Ramos (cell line): ENCODE data around the gene PSRC1.

Experiments used
- in situ Hi-C: fragments of 300-500 bp; cut with MboI; formaldehyde crosslinking; loops from one replicate; pipeline ENCODE4 v1.14.3; 2022; ENCODE audit warnings: low sequenced_read_pairs; ENCODE audit not compliant: unreplicated experiment

The PSRC1 gene

GRCh38 chr1:109262231-109263055 lies 20.5 kb downstream of the PSRC1 start:
- in situ Hi-C loops, result loop anchor here (5.0 kb wide), 1 partner anchor 140 kb away; no protein-coding TSS in a partner anchor

DNA sequence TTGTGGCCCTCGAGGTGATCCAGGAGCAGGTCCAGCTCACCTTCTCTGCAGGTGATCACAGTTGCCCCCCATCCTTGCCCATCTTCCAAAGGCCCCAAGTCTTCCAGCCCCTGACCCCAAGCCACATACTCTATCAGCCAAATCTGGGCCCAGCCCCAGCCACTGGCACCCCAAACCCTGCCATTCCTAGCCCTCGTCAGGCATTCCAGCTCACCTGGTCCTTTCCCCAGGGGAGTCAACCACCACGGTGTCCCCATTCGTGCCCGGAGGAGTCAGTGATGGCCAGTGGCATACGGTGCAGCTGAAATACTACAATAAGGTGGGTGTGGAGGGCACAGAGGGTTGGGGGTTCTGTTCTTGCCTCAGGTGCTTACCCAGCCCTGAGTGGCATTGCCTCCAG lies 21.4 kb downstream of the PSRC1 start:
- in situ Hi-C loops, result loop anchor here (5.0 kb wide), 1 partner anchor 141 kb away; no protein-coding TSS in a partner anchor

GRCh38 chr1:109261006-109261405 lies 21.9 kb downstream of the PSRC1 start:
- in situ Hi-C loops, result loop anchor here (5.0 kb wide), 1 partner anchor 141 kb away; no protein-coding TSS in a partner anchor

- in situ Hi-C loops, result loop anchor here (5.0 kb wide), 1 partner anchor 142 kb away; no protein-coding TSS in a partner anchor
Measured at GRCh38 chr1:109259674-109260557, 23.0 kb downstream of the PSRC1 start.

GRCh38 chr1:109258481-109259466 lies 24.2 kb downstream of the PSRC1 start:
- in situ Hi-C loops, result no loop called here

DNA sequence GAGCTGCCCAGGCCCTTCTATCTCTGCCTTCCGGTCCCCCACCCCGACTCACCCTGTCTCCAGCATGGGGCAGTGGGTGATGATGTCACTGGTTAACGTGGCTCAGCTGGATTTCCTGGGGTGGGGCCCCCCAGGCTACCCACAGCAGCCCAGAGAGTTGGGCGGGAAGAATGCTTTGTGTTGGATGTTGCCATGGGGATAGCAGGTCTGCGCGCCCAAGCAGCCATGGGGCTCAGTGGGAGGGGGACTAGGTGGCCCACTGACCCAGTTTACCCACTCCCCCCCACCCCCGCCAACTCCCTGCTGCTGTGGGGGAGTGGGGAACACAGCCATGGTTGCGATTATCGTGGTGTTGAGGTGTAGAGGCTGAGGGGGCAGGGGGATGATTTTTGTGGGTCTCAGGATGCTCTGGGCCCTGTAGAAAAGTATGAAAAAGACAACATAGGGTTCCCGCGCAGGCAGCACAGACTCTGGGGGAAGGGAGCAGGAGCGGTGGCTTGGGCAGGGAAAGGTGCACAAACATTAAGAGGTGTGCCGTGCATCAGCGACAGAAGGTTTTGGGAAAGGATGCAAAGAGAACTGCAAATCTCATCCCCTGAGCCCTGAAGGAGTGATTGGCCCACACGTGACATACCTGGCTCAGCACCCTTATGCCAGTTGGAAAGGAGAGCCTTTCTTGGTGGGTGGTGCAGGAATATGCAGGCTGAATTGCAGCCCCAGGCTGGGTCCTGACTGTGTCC lies 25.1 kb downstream of the PSRC1 start:
- in situ Hi-C loops, result no loop called here

GRCh38 chr1:109256971-109257681 lies 25.8 kb downstream of the PSRC1 start:
- in situ Hi-C loops, result no loop called here

- in situ Hi-C loops, result no loop called here
Measured at GRCh38 chr1:109256085-109256484, 26.9 kb downstream of the PSRC1 start.

DNA sequence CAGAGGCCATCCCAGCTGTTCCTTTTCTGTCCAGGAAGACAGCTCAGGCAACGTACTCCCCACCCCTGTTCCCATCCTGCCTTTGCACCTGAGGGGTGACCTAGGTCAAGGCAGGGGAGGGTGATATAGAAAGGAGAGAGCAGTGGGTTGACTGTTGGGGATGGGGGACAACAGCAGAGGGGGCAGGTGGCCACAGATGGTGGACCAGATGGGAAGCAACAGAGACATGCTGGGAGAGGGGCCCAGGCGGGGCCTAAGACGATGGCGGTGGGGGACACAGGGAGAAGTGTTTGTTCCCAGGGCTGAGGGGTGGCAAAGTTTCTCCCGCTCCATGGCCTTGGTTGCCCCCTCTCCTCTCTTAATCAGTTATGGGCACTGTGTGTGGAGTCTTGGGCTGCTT lies 27.3 kb downstream of the PSRC1 start:
- in situ Hi-C loops, result no loop called here

- in situ Hi-C loops, result no loop called here
Measured at GRCh38 chr1:109255097-109255651, 27.8 kb downstream of the PSRC1 start.

DNA sequence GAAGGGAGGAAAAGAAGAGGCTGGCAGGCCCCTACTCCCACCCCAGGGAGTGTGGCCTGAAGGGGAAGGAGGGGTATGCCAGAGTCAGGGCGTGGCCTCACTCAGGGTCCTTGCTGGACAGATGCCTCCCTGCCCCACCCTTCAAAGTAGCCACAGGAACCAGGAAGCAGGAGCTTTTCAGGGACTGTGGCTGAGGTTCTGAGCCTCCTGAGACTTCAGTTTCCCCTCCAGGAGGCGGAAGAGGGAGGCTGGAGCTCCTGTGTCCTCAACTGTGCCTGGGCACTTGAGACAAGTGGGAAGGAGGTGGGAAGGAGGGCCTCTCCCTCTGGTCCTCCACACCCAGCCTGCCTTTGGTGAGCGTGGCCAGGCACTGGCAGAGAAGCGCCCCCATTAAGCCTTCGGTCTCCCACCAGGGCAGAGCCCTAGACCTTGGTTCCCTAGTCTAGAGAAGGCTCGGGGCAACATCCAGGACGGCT lies 28.3 kb downstream of the PSRC1 start:
- in situ Hi-C loops, result no loop called here

DNA sequence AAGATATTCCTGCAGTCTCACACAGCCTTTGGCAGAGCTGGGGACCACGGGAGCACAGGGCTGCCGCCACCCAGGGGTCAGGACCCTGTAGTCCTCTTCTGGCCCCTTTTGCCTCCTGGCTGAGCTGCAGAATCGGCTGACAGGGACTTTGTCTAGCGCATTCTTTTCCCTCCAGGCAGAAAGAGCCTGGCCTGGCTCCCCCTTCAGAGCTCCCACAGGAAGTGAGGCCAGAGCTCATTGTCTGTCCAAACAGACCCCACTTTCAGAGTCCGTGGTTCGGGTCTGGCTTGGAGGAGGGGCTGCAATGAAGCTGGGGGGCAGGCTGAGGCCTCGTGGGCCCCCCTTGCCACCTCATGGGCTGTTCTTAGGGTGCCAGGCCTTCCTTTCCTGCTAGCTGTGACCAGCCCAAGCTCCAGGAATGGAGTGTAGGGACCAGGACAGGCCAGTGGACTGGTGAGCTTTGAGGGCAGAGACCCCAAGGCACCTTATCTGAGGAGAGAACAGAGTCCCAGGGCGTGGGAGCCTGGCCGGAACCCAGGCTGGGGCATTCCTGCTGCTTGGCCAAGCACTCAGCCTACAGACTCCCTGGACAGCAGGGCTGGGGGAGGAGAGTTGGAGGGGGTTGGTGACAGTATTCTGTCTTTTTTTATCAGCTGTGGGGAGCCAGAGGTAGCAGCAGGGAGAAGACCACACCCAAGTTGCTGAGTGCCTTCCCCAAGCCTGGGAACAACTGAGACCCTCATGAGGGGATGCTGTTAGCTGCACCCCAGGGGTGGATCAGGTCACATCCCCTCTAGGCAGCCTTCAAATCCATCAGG lies 28.9 kb downstream of the PSRC1 start:
- in situ Hi-C loops, result no loop called here

DNA sequence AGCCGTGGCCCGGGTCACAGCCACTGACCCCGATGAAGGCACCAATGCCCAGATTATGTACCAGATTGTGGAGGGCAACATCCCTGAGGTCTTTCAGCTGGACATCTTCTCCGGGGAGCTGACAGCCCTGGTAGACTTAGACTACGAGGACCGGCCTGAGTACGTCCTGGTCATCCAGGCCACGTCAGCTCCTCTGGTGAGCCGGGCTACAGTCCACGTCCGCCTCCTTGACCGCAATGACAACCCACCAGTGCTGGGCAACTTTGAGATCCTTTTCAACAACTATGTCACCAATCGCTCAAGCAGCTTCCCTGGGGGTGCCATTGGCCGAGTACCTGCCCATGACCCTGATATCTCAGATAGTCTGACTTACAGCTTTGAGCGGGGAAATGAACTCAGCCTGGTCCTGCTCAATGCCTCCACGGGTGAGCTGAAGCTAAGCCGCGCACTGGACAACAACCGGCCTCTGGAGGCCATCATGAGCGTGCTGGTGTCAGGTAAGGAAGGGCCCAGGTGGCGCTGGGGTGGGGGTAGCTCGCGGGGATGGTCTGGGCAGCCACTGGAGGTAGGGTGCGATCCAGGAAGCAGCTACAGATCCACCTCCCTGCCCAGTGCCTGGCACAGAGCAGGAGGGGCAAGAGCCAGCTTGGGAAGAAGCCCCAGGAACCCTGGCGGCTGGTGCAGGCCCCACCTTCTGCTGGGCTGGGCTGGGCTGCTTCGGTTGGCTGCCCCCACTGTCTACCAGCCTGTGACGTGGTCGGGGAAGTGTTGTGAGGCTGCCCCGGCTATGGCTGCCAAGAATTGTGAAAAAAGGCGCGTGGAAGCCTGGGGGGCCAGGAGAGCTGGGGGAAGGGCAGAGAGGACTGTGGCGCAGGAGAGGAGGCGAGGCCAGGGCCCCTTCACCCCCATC lies 29.8 kb downstream of the PSRC1 start:
- in situ Hi-C loops, result no loop called here

GRCh38 chr1:109252167-109252892 lies 30.6 kb downstream of the PSRC1 start:
- in situ Hi-C loops, result no loop called here

- in situ Hi-C loops, result no loop called here
Measured at GRCh38 chr1:109251277-109252166, 31.4 kb downstream of the PSRC1 start.
